ENCODE data around the gene TNC. TPM values are rescaled to one million over a fixed set of nuclear protein-coding genes. Genes with fewer than 3 reads are reported as not detected.

Gene TNC
- total and polyA plus RNA-seq, 10 of the 15 experiments (the other 5 are each of a cell fraction or from before 2014, with no cell fraction given) = 0.05 to 4.2 (median 0.14) TPM

DNA sequence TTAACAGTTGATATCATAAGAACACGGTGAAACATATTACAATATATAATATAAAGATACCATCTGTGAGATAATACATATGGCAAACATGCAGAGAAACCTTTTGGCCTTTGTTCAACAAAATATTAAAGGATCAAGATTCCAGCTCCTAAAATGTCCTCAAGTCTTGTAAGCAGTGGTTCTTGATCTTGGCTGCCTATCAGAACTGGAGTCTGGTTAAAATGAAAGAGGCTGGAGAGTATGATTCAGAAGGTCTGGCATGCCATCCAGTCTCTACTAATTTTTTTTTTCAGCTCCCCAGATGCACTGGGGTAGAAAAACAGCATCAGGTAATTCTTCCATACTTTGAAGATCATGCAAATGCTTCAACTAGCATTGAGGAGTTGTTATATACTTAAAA lies 83.2 kb downstream of the TNC start:
- SMC1A ChIA-PET (ENCODE audit: uncharacterized antibody, unreplicated experiment) = interaction anchor here (0.7 to 3.0 kb wide), 3 partner anchors 14 to 233 kb away, joined by 4 to 12 read pairs (median 8); no protein-coding TSS in a partner anchor
- FAIRE-seq = no peak

DNA sequence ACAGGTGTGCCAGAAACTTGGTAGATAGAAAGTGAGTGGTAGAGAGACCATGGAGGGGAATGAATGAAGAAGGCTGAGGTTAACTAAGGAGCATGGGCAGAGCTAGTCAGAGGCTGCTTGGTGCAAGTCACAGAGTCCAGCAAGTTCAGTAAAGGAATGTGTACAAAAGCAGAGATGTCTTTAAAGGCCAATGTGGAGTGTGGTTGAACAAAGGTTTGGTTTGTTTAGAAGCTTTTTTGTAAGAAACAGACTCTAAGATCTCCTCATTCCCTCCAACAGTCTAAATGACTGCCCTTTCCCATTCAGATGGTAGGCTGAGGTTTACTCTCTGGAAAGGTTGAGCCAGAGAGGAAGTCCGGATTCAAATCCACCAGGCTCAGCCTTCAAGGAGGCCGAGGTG lies 84.2 kb downstream of the TNC start:
- Histone ChIP-seq H3K36me3 (ENCODE audit: control insufficient read depth in 2 of 2, insufficient read depth in 2 of 2, low read length in 1 of 2) (no peaks in the 10 kb centered on the region), H3K9me3 (replicated peaks; ENCODE audit: control insufficient read depth, insufficient read depth, low read length) (no peaks in the 10 kb centered on the region; the same call in 2 of the 3 replicates), H3K4me2 (ENCODE audit: control insufficient read depth, insufficient read depth) (no peak overlapping the region), H4K20me1 (ENCODE audit: control insufficient read depth, insufficient read depth) (no peaks in the 10 kb centered on the region), H3K4me1 (ENCODE audit: control insufficient read depth, insufficient read depth, low read length) (peaks cover 17% of the 10 kb centered on the region), H3K27me3 (replicated peaks in 1 of 2; ENCODE audit: control insufficient read depth in 2 of 2, insufficient read depth in 2 of 2, low read length in 1 of 2) (no peaks in the 10 kb centered on the region; a peak in 2 of 4 replicates), H2AFZ (ENCODE audit: control insufficient read depth, low read depth, low read length) (no peak overlapping the region), H3K9ac (ENCODE audit: control insufficient read depth, insufficient read depth, low read length) (no peak overlapping the region), H3K4me3 (no peak overlapping the region), H3K27ac (ENCODE audit: control insufficient read depth, insufficient read depth) (no peak overlapping the region), H3K79me2 (ENCODE audit: control insufficient read depth, insufficient read depth, low read length) (no peaks in the 10 kb centered on the region)
- BruUV-seq (replicated peaks) = no TSS peak
- ChIA-PET CTCF (interaction anchor here (1.5 to 2.1 kb wide), 3 partner anchors 13 to 353 kb away, joined by 3 to 6 read pairs (median 4); no protein-coding TSS in a partner anchor), RAD21 (ENCODE audit: unreplicated experiment) (no interaction called here), SMC1A (ENCODE audit: uncharacterized antibody, unreplicated experiment) (interaction anchor here (2.9 to 3.0 kb wide), 2 partner anchors 13 to 19 kb away, joined by 8 to 12 read pairs; no protein-coding TSS in a partner anchor), POLR2A (no interaction called here)
- WGBS (ENCODE audit: insufficient coverage, insufficient replicate concordance, low lambda C conversion rate, missing lambda C conversion rate) = 42% methylated on average over 2 of the region's 2 CpGs
- intact Hi-C loops (cut with micrococcal nuclease; ENCODE audit: unreplicated experiment) = no loop called here
- FAIRE-seq = no peak
- DNase-seq (ENCODE audit: low read depth, low spot score) = no peak
- in situ Hi-C loops (cut with MboI) = no loop called here
- ATAC-seq = no peak
- TF ChIP-seq IKZF2 (IDR thresholded peaks at IDR 0.05) (no peak), CREM (IDR thresholded peaks at IDR 0.05; ENCODE audit: low read depth) (no peak), E2F4 (IDR thresholded peaks at IDR 0.05; ENCODE audit: low read depth, low read length) (no peak), SMAD1 (IDR thresholded peaks at IDR 0.05; ENCODE audit: low read depth, partially characterized antibody) (no peak), NFIC (IDR thresholded peaks at IDR 0.05; ENCODE audit: low read depth, low read length) (no peak), JUND (IDR thresholded peaks at IDR 0.05; ENCODE audit: low read depth, low read length) (no peak), RBBP5 (conservative IDR thresholded peaks at IDR 0.05) (no peak), GABPA (IDR thresholded peaks at IDR 0.05; ENCODE audit: low read depth) (no peak), HCFC1 (IDR thresholded peaks at IDR 0.05; ENCODE audit: low read length) (no peak), RELA (IDR thresholded peaks at IDR 0.05; ENCODE audit: borderline replicate concordance, partially characterized antibody) (no peak), SIX5 (IDR thresholded peaks at IDR 0.05; ENCODE audit: low read depth, low read length, severe bottlenecking) (no peak), ZNF274 (IDR thresholded peaks at IDR 0.05; ENCODE audit: insufficient read depth, insufficient read length) (no peak)

More for the DNA sequence above, 83.2 kb downstream of the TNC start:
- no peak for TF ChIP-seq SUPT20H (IDR thresholded peaks at IDR 0.05; ENCODE audit: borderline replicate concordance, control insufficient read depth, low read depth, low read length)
- no peak for TF ChIP-seq CEBPB (IDR thresholded peaks at IDR 0.05; ENCODE audit: borderline replicate concordance in 1 of 2, low read depth in 2 of 2, low read length in 2 of 2)
- no peak for TF ChIP-seq CREM (IDR thresholded peaks at IDR 0.05; ENCODE audit: low read depth)
- no peak for TF ChIP-seq CHD4 (IDR thresholded peaks at IDR 0.05)
- TF ChIP-seq, protein P1, sequence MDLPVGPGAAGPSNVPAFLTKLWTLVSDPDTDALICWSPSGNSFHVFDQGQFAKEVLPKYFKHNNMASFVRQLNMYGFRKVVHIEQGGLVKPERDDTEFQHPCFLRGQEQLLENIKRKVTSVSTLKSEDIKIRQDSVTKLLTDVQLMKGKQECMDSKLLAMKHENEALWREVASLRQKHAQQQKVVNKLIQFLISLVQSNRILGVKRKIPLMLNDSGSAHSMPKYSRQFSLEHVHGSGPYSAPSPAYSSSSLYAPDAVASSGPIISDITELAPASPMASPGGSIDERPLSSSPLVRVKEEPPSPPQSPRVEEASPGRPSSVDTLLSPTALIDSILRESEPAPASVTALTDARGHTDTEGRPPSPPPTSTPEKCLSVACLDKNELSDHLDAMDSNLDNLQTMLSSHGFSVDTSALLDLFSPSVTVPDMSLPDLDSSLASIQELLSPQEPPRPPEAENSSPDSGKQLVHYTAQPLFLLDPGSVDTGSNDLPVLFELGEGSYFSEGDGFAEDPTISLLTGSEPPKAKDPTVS (IDR thresholded peaks at IDR 0.05; ENCODE audit: low read depth, low read length) = no peak
- TF ChIP-seq RAD51 (IDR thresholded peaks at IDR 0.05) = no peak
- TF ChIP-seq NFYB (IDR thresholded peaks at IDR 0.05; ENCODE audit: insufficient read depth, low read depth, low read length) = no peak
- no peak for TF ChIP-seq SRF (IDR thresholded peaks at IDR 0.05; ENCODE audit: low read depth in 2 of 2, low read length in 2 of 2)
- Histone ChIP-seq H4K20me1 (ENCODE audit: control insufficient read depth, insufficient read depth) (no peaks in the 10 kb centered on the region), H2AFZ (ENCODE audit: control insufficient read depth, low read depth, low read length) (no peak overlapping the region), H3K4me1 (ENCODE audit: control insufficient read depth, insufficient read depth, low read length) (peaks cover 17% of the 10 kb centered on the region), H3K9me3 (replicated peaks; ENCODE audit: control insufficient read depth, insufficient read depth, low read length) (no peaks in the 10 kb centered on the region; the same call in 2 of the 3 replicates), H3K4me2 (ENCODE audit: control insufficient read depth, insufficient read depth) (no peak overlapping the region), H3K4me3 (no peak overlapping the region), H3K9ac (ENCODE audit: control insufficient read depth, insufficient read depth, low read length) (no peak overlapping the region), H3K36me3 (ENCODE audit: control insufficient read depth in 2 of 2, insufficient read depth in 2 of 2, low read length in 1 of 2) (no peaks in the 10 kb centered on the region), H3K27ac (ENCODE audit: control insufficient read depth, insufficient read depth) (no peak overlapping the region), H3K79me2 (ENCODE audit: control insufficient read depth, insufficient read depth, low read length) (no peaks in the 10 kb centered on the region), H3K27me3 (replicated peaks in 1 of 2; ENCODE audit: control insufficient read depth in 2 of 2, insufficient read depth in 2 of 2, low read length in 1 of 2) (no peaks in the 10 kb centered on the region; a peak in 2 of 4 replicates)
- DNase-seq (ENCODE audit: low read depth, low spot score) (no peak), ATAC-seq (no peak)
- 41% methylated on average over 1 of the region's 1 CpG for WGBS (ENCODE audit: insufficient coverage, insufficient replicate concordance, low lambda C conversion rate, missing lambda C conversion rate)
- RAD21 ChIA-PET (ENCODE audit: unreplicated experiment) = interaction anchor here (0.5 to 1.0 kb wide), 2 partner anchors 20 to 316 kb away, joined by 3 read pairs; no protein-coding TSS in a partner anchor
- in situ Hi-C loops (cut with MboI) (no loop called here), intact Hi-C loops (cut with micrococcal nuclease; ENCODE audit: unreplicated experiment) (loop anchor here (5.0 kb wide), 2 partner anchors 158 to 488 kb away; no protein-coding TSS in a partner anchor)
- POLR2A ChIA-PET = no interaction called here
- CTCF ChIA-PET = interaction anchor here (1.8 to 2.1 kb wide), 2 partner anchors 14 to 354 kb away, joined by 4 to 6 read pairs; no protein-coding TSS in a partner anchor
- no TSS peak for BruUV-seq (replicated peaks)
